A673 (cell line): Measurements from ENCODE around the gene NAT16.

Experiments used
- EZH2 ChIP-seq: fragments of 200-600 bp; sonication (generic); IDR thresholded peaks from 2 replicates; pipeline ENCODE4 v1.6.1; 2017; ENCODE audit warnings: borderline replicate concordance, low read depth, mild to moderate bottlenecking, mixed read lengths, antibody characterized with exemption, low read length; ENCODE audit not compliant: poor library complexity, severe bottlenecking
- TF ChIP-seq, protein P1 (sequence below): fragments of 300-800, 200-600 bp; sonication (generic); conservative IDR thresholded peaks from 2 replicates; pipeline ENCODE4 v1.5.1; 2017; ENCODE audit warnings: low read depth, mild to moderate bottlenecking, antibody characterized with exemption, low read length, moderate library complexity, mixed read lengths

DNA sequence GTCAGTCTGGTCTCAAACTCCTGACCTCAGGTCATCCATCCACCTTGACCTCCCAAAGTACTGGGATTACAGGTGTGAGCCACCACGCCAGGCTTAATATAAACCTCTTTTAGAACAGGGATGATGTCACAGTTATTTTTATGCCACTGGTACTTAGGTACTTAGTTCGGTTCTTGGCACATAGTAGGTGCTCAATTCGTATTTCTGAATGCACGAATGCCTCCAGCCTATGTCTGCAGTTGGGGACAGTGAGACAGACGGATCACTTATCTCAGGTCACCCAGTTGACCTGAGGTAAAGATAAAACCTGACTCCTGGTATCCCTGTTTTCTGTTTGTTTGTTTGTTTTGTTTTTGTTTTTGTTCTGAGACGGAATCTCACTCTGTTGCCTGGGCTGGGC, 6.1 kb upstream of the NAT16 start:
- no peak for TF ChIP-seq EZH2
- TF ChIP-seq, protein P1, sequence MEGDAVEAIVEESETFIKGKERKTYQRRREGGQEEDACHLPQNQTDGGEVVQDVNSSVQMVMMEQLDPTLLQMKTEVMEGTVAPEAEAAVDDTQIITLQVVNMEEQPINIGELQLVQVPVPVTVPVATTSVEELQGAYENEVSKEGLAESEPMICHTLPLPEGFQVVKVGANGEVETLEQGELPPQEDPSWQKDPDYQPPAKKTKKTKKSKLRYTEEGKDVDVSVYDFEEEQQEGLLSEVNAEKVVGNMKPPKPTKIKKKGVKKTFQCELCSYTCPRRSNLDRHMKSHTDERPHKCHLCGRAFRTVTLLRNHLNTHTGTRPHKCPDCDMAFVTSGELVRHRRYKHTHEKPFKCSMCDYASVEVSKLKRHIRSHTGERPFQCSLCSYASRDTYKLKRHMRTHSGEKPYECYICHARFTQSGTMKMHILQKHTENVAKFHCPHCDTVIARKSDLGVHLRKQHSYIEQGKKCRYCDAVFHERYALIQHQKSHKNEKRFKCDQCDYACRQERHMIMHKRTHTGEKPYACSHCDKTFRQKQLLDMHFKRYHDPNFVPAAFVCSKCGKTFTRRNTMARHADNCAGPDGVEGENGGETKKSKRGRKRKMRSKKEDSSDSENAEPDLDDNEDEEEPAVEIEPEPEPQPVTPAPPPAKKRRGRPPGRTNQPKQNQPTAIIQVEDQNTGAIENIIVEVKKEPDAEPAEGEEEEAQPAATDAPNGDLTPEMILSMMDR = no peak
